Measurements from ENCODE around the gene SNCAIP.

Gene SNCAIP

GRCh38 chr5:122439645-122440044, 127.6 kb downstream of the SNCAIP start:
- Histone ChIP-seq H3K27me3 (ENCODE audit: control insufficient read depth, insufficient read depth, low read length) (no peaks in the 10 kb centered on the region), H3K9ac (ENCODE audit: low read depth, low read length) (no peak overlapping the region), H3K36me3 (ENCODE audit: control insufficient read depth, insufficient read depth, low read length) (no peaks in the 10 kb centered on the region), H3K9me3 (ENCODE audit: control insufficient read depth, insufficient read depth, low read length) (no peaks in the 10 kb centered on the region), H3K4me3 (ENCODE audit: low read depth, low read length) (no peak overlapping the region), H3K4me1 (ENCODE audit: control insufficient read depth, insufficient read depth, low read length) (no peaks in the 10 kb centered on the region)

GRCh38 chr5:122442938-122443337, 130.9 kb downstream of the SNCAIP start:
- no peaks in the 10 kb centered on the region for H3K9me3 ChIP-seq (ENCODE audit: control insufficient read depth, insufficient read depth, low read length)
- no peak overlapping the region for H3K9ac ChIP-seq (ENCODE audit: low read depth, low read length)
- no peak overlapping the region for H3K4me3 ChIP-seq (ENCODE audit: low read depth, low read length)
- H3K4me1 ChIP-seq (ENCODE audit: control insufficient read depth, insufficient read depth, low read length) = no peaks in the 10 kb centered on the region
- H3K27me3 ChIP-seq (ENCODE audit: control insufficient read depth, insufficient read depth, low read length) = no peaks in the 10 kb centered on the region
- H3K36me3 ChIP-seq (ENCODE audit: control insufficient read depth, insufficient read depth, low read length) = no peaks in the 10 kb centered on the region

- Histone ChIP-seq H3K9me3 (ENCODE audit: control insufficient read depth, insufficient read depth, low read length) (no peaks in the 10 kb centered on the region), H3K4me1 (ENCODE audit: control insufficient read depth, insufficient read depth, low read length) (no peaks in the 10 kb centered on the region), H3K36me3 (ENCODE audit: control insufficient read depth, insufficient read depth, low read length) (no peaks in the 10 kb centered on the region), H3K27me3 (ENCODE audit: control insufficient read depth, insufficient read depth, low read length) (no peaks in the 10 kb centered on the region), H3K9ac (ENCODE audit: low read depth, low read length) (no peak overlapping the region), H3K4me3 (ENCODE audit: low read depth, low read length) (no peak overlapping the region)
These were observed 132.4 kb downstream of the SNCAIP start for GRCh38 chr5:122444411-122444810.

- no peak overlapping the region for H3K4me3 ChIP-seq (ENCODE audit: low read depth, low read length)
These were observed 133.0 kb downstream of the SNCAIP start for GRCh38 chr5:122445070-122445469.

GRCh38 chr5:122447072-122447471, 135.0 kb downstream of the SNCAIP start:
- Histone ChIP-seq H3K9ac (ENCODE audit: low read depth, low read length) (no peak overlapping the region), H3K27me3 (ENCODE audit: control insufficient read depth, insufficient read depth, low read length) (no peaks in the 10 kb centered on the region), H3K36me3 (ENCODE audit: control insufficient read depth, insufficient read depth, low read length) (peaks cover 5% of the 10 kb centered on the region), H3K9me3 (ENCODE audit: control insufficient read depth, insufficient read depth, low read length) (no peaks in the 10 kb centered on the region), H3K4me3 (ENCODE audit: low read depth, low read length) (no peak overlapping the region), H3K4me1 (ENCODE audit: control insufficient read depth, insufficient read depth, low read length) (no peaks in the 10 kb centered on the region)

More at GRCh38 chr5:122445070-122445469, 133.0 kb downstream of the SNCAIP start:
- Histone ChIP-seq H3K27me3 (ENCODE audit: control insufficient read depth, insufficient read depth, low read length) (no peaks in the 10 kb centered on the region), H3K9me3 (ENCODE audit: control insufficient read depth, insufficient read depth, low read length) (no peaks in the 10 kb centered on the region), H3K36me3 (ENCODE audit: control insufficient read depth, insufficient read depth, low read length) (no peaks in the 10 kb centered on the region), H3K9ac (ENCODE audit: low read depth, low read length) (no peak overlapping the region), H3K4me1 (ENCODE audit: control insufficient read depth, insufficient read depth, low read length) (no peaks in the 10 kb centered on the region)

- H3K9me3 ChIP-seq (ENCODE audit: control insufficient read depth, insufficient read depth, low read length) = no peaks in the 10 kb centered on the region
- H3K27me3 ChIP-seq (ENCODE audit: control insufficient read depth, insufficient read depth, low read length) = no peaks in the 10 kb centered on the region
- no peak overlapping the region for H3K9ac ChIP-seq (ENCODE audit: low read depth, low read length)
- no peak overlapping the region for H3K4me3 ChIP-seq (ENCODE audit: low read depth, low read length)
- H3K36me3 ChIP-seq (ENCODE audit: control insufficient read depth, insufficient read depth, low read length) = peaks cover 5% of the 10 kb centered on the region
- no peaks in the 10 kb centered on the region for H3K4me1 ChIP-seq (ENCODE audit: control insufficient read depth, insufficient read depth, low read length)
These were observed 135.8 kb downstream of the SNCAIP start for GRCh38 chr5:122447879-122448278.

GRCh38 chr5:122454541-122454940, 142.5 kb downstream of the SNCAIP start:
- no peak overlapping the region for H3K4me3 ChIP-seq (ENCODE audit: low read depth, low read length)
- peaks cover 5% of the 10 kb centered on the region for H3K36me3 ChIP-seq (ENCODE audit: control insufficient read depth, insufficient read depth, low read length)
- H3K27me3 ChIP-seq (ENCODE audit: control insufficient read depth, insufficient read depth, low read length) = no peaks in the 10 kb centered on the region
- no peaks in the 10 kb centered on the region for H3K9me3 ChIP-seq (ENCODE audit: control insufficient read depth, insufficient read depth, low read length)
- no peak overlapping the region for H3K9ac ChIP-seq (ENCODE audit: low read depth, low read length)
- H3K4me1 ChIP-seq (ENCODE audit: control insufficient read depth, insufficient read depth, low read length) = no peaks in the 10 kb centered on the region

- Histone ChIP-seq H3K4me3 (ENCODE audit: low read depth, low read length) (no peak overlapping the region), H3K4me1 (ENCODE audit: control insufficient read depth, insufficient read depth, low read length) (no peaks in the 10 kb centered on the region), H3K9ac (ENCODE audit: low read depth, low read length) (no peak overlapping the region), H3K27me3 (ENCODE audit: control insufficient read depth, insufficient read depth, low read length) (no peaks in the 10 kb centered on the region), H3K9me3 (ENCODE audit: control insufficient read depth, insufficient read depth, low read length) (no peaks in the 10 kb centered on the region), H3K36me3 (ENCODE audit: control insufficient read depth, insufficient read depth, low read length) (peaks cover 3% of the 10 kb centered on the region)
These were observed 143.9 kb downstream of the SNCAIP start for GRCh38 chr5:122455939-122456338.

GRCh38 chr5:122457178-122457826, 145.3 kb downstream of the SNCAIP start:
- H3K9ac ChIP-seq (ENCODE audit: low read depth, low read length) = no peak overlapping the region
- H3K4me3 ChIP-seq (ENCODE audit: low read depth, low read length) = no peak overlapping the region
- no peaks in the 10 kb centered on the region for H3K4me1 ChIP-seq (ENCODE audit: control insufficient read depth, insufficient read depth, low read length)
- no peaks in the 10 kb centered on the region for H3K9me3 ChIP-seq (ENCODE audit: control insufficient read depth, insufficient read depth, low read length)
- H3K27me3 ChIP-seq (ENCODE audit: control insufficient read depth, insufficient read depth, low read length) = no peaks in the 10 kb centered on the region
- H3K36me3 ChIP-seq (ENCODE audit: control insufficient read depth, insufficient read depth, low read length) = no peaks in the 10 kb centered on the region

GRCh38 chr5:122458278-122458872, 146.3 kb downstream of the SNCAIP start:
- Histone ChIP-seq H3K9ac (ENCODE audit: low read depth, low read length) (no peak overlapping the region), H3K4me1 (ENCODE audit: control insufficient read depth, insufficient read depth, low read length) (peaks cover 5% of the 10 kb centered on the region), H3K27me3 (ENCODE audit: control insufficient read depth, insufficient read depth, low read length) (no peaks in the 10 kb centered on the region), H3K36me3 (ENCODE audit: control insufficient read depth, insufficient read depth, low read length) (no peaks in the 10 kb centered on the region), H3K9me3 (ENCODE audit: control insufficient read depth, insufficient read depth, low read length) (no peaks in the 10 kb centered on the region), H3K4me3 (ENCODE audit: low read depth, low read length) (no peak overlapping the region)

GRCh38 chr5:122462486-122462885, 150.4 kb downstream of the SNCAIP start:
- no peaks in the 10 kb centered on the region for H3K27me3 ChIP-seq (ENCODE audit: control insufficient read depth, insufficient read depth, low read length)
- H3K9ac ChIP-seq (ENCODE audit: low read depth, low read length) = no peak overlapping the region
- H3K36me3 ChIP-seq (ENCODE audit: control insufficient read depth, insufficient read depth, low read length) = no peaks in the 10 kb centered on the region
- no peaks in the 10 kb centered on the region for H3K9me3 ChIP-seq (ENCODE audit: control insufficient read depth, insufficient read depth, low read length)
- H3K4me3 ChIP-seq (ENCODE audit: low read depth, low read length) = no peak overlapping the region
- H3K4me1 ChIP-seq (ENCODE audit: control insufficient read depth, insufficient read depth, low read length) = peaks cover 8% of the 10 kb centered on the region

- Histone ChIP-seq H3K4me3 (ENCODE audit: low read depth, low read length) (no peak overlapping the region), H3K27me3 (ENCODE audit: control insufficient read depth, insufficient read depth, low read length) (no peaks in the 10 kb centered on the region), H3K9ac (ENCODE audit: low read depth, low read length) (no peak overlapping the region), H3K4me1 (ENCODE audit: control insufficient read depth, insufficient read depth, low read length) (peaks cover 8% of the 10 kb centered on the region), H3K9me3 (ENCODE audit: control insufficient read depth, insufficient read depth, low read length) (no peaks in the 10 kb centered on the region), H3K36me3 (ENCODE audit: control insufficient read depth, insufficient read depth, low read length) (no peaks in the 10 kb centered on the region)
These were observed 151.2 kb downstream of the SNCAIP start for GRCh38 chr5:122463221-122463620.
